Neuronal stem cell (in vitro differentiated cells): ENCODE results near the gene PIK3C2G.

ENCODE experiments used
- DNase-seq: peaks from one replicate; pipeline ENCODE4 v3.0.0-alpha.2; 2013; ENCODE audit warnings: low spot score
- H2AFZ ChIP-seq: one replicate; pipeline ENCODE4 v1.6.1; 2013; ENCODE audit warnings: mild to moderate bottlenecking, low read length, inconsistent platforms
- H2AK5ac ChIP-seq: 2 replicates; pipeline ENCODE4 v1.6.1; 2013; ENCODE audit warnings: low read depth, mild to moderate bottlenecking, inconsistent platforms, low read length, moderate library complexity, mixed read lengths
- H2BK120ac ChIP-seq: 2 replicates; pipeline ENCODE4 v1.6.1; 2013; ENCODE audit warnings: low read depth, mild to moderate bottlenecking, inconsistent platforms, low read length, moderate library complexity, mixed read lengths
- H2BK12ac ChIP-seq: one replicate; pipeline ENCODE4 v1.6.1; 2013; ENCODE audit warnings: low read length, inconsistent platforms
- H2BK15ac ChIP-seq: 2 replicates; pipeline ENCODE4 v1.6.1; 2013; ENCODE audit warnings: mild to moderate bottlenecking, low read length, inconsistent platforms, mixed read lengths
- H2BK5ac ChIP-seq: one replicate; pipeline ENCODE4 v1.6.1; 2013; ENCODE audit warnings: inconsistent platforms, mild to moderate bottlenecking, low read length, moderate library complexity
- H3K14ac ChIP-seq: one replicate; pipeline ENCODE4 v1.6.1; 2013; ENCODE audit warnings: low read length, inconsistent platforms
- H3K18ac ChIP-seq: 2 replicates; pipeline ENCODE4 v1.6.1; 2013; ENCODE audit warnings: low read length, inconsistent platforms
- H3K23ac ChIP-seq: 2 replicates; pipeline ENCODE4 v1.6.1; 2013; ENCODE audit warnings: low read depth, mild to moderate bottlenecking, mixed read lengths, low read length, inconsistent platforms; ENCODE audit not compliant: poor library complexity
- H3K27ac ChIP-seq: replicated peaks from 3 replicates; pipeline ENCODE4 v1.5.1; 2013; ENCODE audit warnings: low read length, inconsistent platforms
- H3K27me3 ChIP-seq, 3 experiments: 2 replicates each; pipeline ENCODE4 v1.6.1; 2013; ENCODE audit warnings: low read length in 3 of 3, mild to moderate bottlenecking in 2 of 3, inconsistent platforms in 1 of 3, low read depth in 1 of 3, mixed read lengths in 1 of 3, moderate library complexity in 1 of 3; ENCODE audit not compliant: control insufficient read depth in 3 of 3, insufficient read depth in 3 of 3
- H3K36me3 ChIP-seq, 2 donors: replicated peaks in 1 of 2; 2 replicates each; pipeline ENCODE4 v1.6.1; 2013; ENCODE audit warnings: low read length in 2 of 2; ENCODE audit not compliant: control insufficient read depth in 2 of 2, insufficient read depth in 2 of 2
- H3K4ac ChIP-seq: 2 replicates; pipeline ENCODE4 v1.6.1; 2013; ENCODE audit warnings: inconsistent platforms, mild to moderate bottlenecking, low read length, moderate library complexity
- H3K4me1 ChIP-seq, 2 donors: 1 replicate in 1 of 2; 2 replicates in 1 of 2; pipeline ENCODE4 v1.6.1; 2013; ENCODE audit warnings: low read length in 2 of 2, low read depth in 1 of 2; ENCODE audit not compliant: control insufficient read depth in 2 of 2, insufficient read depth in 1 of 2
- H3K4me2 ChIP-seq: one replicate; pipeline ENCODE4 v1.6.1; 2013; ENCODE audit warnings: mild to moderate bottlenecking, low read length, inconsistent platforms; ENCODE audit not compliant: insufficient read depth, poor library complexity, severe bottlenecking
- H3K4me3 ChIP-seq, 2 donors: 2 replicates each; pipeline ENCODE4 v1.5.1; 2013; ENCODE audit warnings: low read length in 2 of 2, mild to moderate bottlenecking in 2 of 2, inconsistent platforms in 1 of 2, moderate library complexity in 1 of 2
- H3K79me1 ChIP-seq: one replicate; pipeline ENCODE4 v1.6.1; 2013; ENCODE audit warnings: low read depth, mild to moderate bottlenecking, inconsistent platforms, low read length, moderate library complexity
- H3K9ac ChIP-seq: one replicate; pipeline ENCODE4 v1.6.1; 2013; ENCODE audit warnings: mild to moderate bottlenecking, low read depth, low read length, inconsistent platforms; ENCODE audit not compliant: poor library complexity
- H3K9me3 ChIP-seq, 2 donors: replicated peaks in 1 of 2; 2 replicates each; pipeline versions ENCODE3 to v1.6.1; 2013; ENCODE audit warnings: low read length in 2 of 2, mild to moderate bottlenecking in 2 of 2, inconsistent platforms in 1 of 2, low read depth in 1 of 2, mixed read lengths in 1 of 2, moderate library complexity in 1 of 2; ENCODE audit not compliant: control insufficient read depth in 2 of 2, insufficient read depth in 1 of 2
- H4K8ac ChIP-seq: one replicate; pipeline ENCODE4 v1.6.1; 2013; ENCODE audit warnings: low read depth, mild to moderate bottlenecking, inconsistent platforms, low read length, moderate library complexity
- H4K91ac ChIP-seq: one replicate; pipeline ENCODE4 v1.6.1; 2013; ENCODE audit warnings: low read length, low read depth, mild to moderate bottlenecking, inconsistent platforms; ENCODE audit not compliant: poor library complexity
- WGBS, 2 donors: extraction: QIAGEN DNeasy Blood & Tissue Kit; methylation state at CpG; one replicate each; pipeline ENCODE4 v1.1.7; 2013; ENCODE audit warnings: missing lambda C conversion rate in 2 of 2, mixed read lengths in 1 of 2; ENCODE audit not compliant: insufficient read length in 2 of 2, insufficient replicate concordance in 1 of 2; ENCODE audit errors: extremely low coverage in 2 of 2; 5-methylcytosine and 5-hydroxymethylcytosine counted together

Gene PIK3C2G

GRCh38 chr12:18343708-18344107 lies 82.4 kb downstream of the PIK3C2G start:
- WGBS, 2 donors, result no CpG with 5 or more reads among the region's 4 CpGs
- no peak overlapping the region for H3K14ac ChIP-seq
- H3K9ac ChIP-seq, result no peak overlapping the region
- DNase-seq, result no peak
- no peaks in the 10 kb centered on the region for H3K36me3 ChIP-seq
- H2BK5ac ChIP-seq, result no peak overlapping the region
- H3K4me2 ChIP-seq, result no peak overlapping the region
- H3K4me1 ChIP-seq, result no peaks in the 10 kb centered on the region
- no peak overlapping the region for H3K18ac ChIP-seq
- H3K27me3 ChIP-seq, result no peaks in the 10 kb centered on the region
- H3K4me3 ChIP-seq, result no peak overlapping the region
- H4K8ac ChIP-seq, result no peak overlapping the region
- H2BK15ac ChIP-seq, result no peak overlapping the region
- H3K9me3 ChIP-seq, result no peaks in the 10 kb centered on the region
- no peak overlapping the region for H3K4ac ChIP-seq
- no peaks in the 10 kb centered on the region for H3K79me1 ChIP-seq
- no peak overlapping the region for H2AFZ ChIP-seq
- no peak overlapping the region for H2AK5ac ChIP-seq
- no peak overlapping the region for H2BK12ac ChIP-seq
- H3K23ac ChIP-seq, result no peak overlapping the region
- no peak overlapping the region for H2BK120ac ChIP-seq
- no peak overlapping the region for H4K91ac ChIP-seq
- H3K27ac ChIP-seq, result no peak overlapping the region

GRCh38 chr12:18345021-18345735 lies 83.9 kb downstream of the PIK3C2G start:
- no peak for DNase-seq
- Histone ChIP-seq H2BK15ac (no peak overlapping the region), H3K4me2 (no peak overlapping the region), H4K8ac (no peak overlapping the region), H2AFZ (peak overlapping the region; percentile 44), H3K4ac (no peak overlapping the region), H3K27me3 (no peaks in the 10 kb centered on the region), H3K18ac (no peak overlapping the region), H3K27ac (no peak overlapping the region), H3K36me3 (no peaks in the 10 kb centered on the region), H4K91ac (no peak overlapping the region), H2AK5ac (no peak overlapping the region), H2BK120ac (no peak overlapping the region), H3K9ac (no peak overlapping the region), H3K23ac (no peak overlapping the region), H3K4me3 (no peak overlapping the region), H3K14ac (no peak overlapping the region), H2BK12ac (no peak overlapping the region), H3K9me3 (no peaks in the 10 kb centered on the region), H3K4me1 (no peaks in the 10 kb centered on the region), H2BK5ac (no peak overlapping the region), H3K79me1 (no peaks in the 10 kb centered on the region)
- no CpG with 5 or more reads among the region's 3 CpGs for WGBS, 2 donors

GRCh38 chr12:18352312-18352711 lies 91.0 kb downstream of the PIK3C2G start:
- Histone ChIP-seq H3K4me3 (no peak overlapping the region), H4K8ac (no peak overlapping the region), H2BK12ac (no peak overlapping the region), H3K79me1 (peaks cover 2% of the 10 kb centered on the region), H4K91ac (no peak overlapping the region), H2BK5ac (no peak overlapping the region), H2BK120ac (no peak overlapping the region), H3K4ac (no peak overlapping the region), H3K27ac (no peak overlapping the region), H2AK5ac (no peak overlapping the region), H3K9me3 (peaks cover 2 to 7% of the 10 kb centered on the region in 2 donors), H2AFZ (no peak overlapping the region), H3K27me3 (no peaks in the 10 kb centered on the region), H3K23ac (no peak overlapping the region), H3K4me2 (no peak overlapping the region), H3K4me1 (no peaks in the 10 kb centered on the region), H2BK15ac (peak overlapping the region; percentile 20), H3K14ac (no peak overlapping the region), H3K9ac (no peak overlapping the region), H3K36me3 (no peaks in the 10 kb centered on the region), H3K18ac (no peak overlapping the region)
- no peak for DNase-seq
- no CpG with 5 or more reads among the region's 5 CpGs for WGBS, 2 donors

DNA sequence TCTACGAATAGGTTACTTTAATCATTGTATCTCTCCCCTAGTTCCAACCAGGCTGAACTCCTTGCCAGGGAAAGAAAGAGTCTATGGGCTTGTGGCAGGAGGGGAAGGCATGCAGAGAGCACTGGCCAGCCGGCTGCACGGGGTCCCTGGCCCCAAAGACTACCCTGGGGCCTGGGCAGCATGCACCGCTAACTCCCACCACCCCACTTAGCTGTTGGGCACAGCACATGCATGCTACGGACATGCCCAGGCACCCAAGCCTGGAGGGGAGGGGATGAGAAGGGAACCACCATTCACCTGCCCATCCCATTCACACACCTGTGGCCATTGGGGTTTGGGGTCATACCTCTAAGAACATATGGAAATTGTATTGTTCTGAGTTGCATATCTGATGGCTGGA lies 94.1 kb downstream of the PIK3C2G start:
- Histone ChIP-seq H3K23ac (no peak overlapping the region), H2BK120ac (no peak overlapping the region), H3K14ac (no peak overlapping the region), H2AK5ac (no peak overlapping the region), H3K79me1 (peaks cover 2% of the 10 kb centered on the region), H3K9ac (no peak overlapping the region), H3K4me1 (no peaks in the 10 kb centered on the region), H3K4ac (no peak overlapping the region), H2BK5ac (no peak overlapping the region), H2BK15ac (no peak overlapping the region), H3K4me3 (no peak overlapping the region), H3K4me2 (no peak overlapping the region), H3K36me3 (no peaks in the 10 kb centered on the region), H3K18ac (peak overlapping the region; percentile 15), H3K27ac (no peak overlapping the region), H2AFZ (no peak overlapping the region), H3K9me3 (peaks cover 2 to 7% of the 10 kb centered on the region in 2 donors), H3K27me3 (no peaks in the 10 kb centered on the region), H4K8ac (no peak overlapping the region), H4K91ac (no peak overlapping the region), H2BK12ac (peak overlapping the region; percentile 30)
- WGBS, 2 donors, result no CpG with 5 or more reads among the region's 5 CpGs
- no peak for DNase-seq
